DMS79 (cell line): ENCODE measurements around the gene RAX2.
"Not testable (repeated sequence)": the region's sequence is repeated elsewhere in the genome, so short reads cannot be mapped to it uniquely, and the experiment has no call there.

Source experiments
- DNase-seq: peaks from one replicate; lab custom pipeline; 2025; lab: John Stamatoyannopoulos, UW

The RAX2 gene

GRCh38 chr19:3778104-3778867 is 6.3 kb upstream of the RAX2 start:
- DNase-seq, result no peak

- DNase-seq, result no peak
Measured at GRCh38 chr19:3776479-3777040, 4.5 kb upstream of the RAX2 start.

GRCh38 chr19:3775831-3776230 is 3.8 kb upstream of the RAX2 start:
- no peak for DNase-seq

DNA sequence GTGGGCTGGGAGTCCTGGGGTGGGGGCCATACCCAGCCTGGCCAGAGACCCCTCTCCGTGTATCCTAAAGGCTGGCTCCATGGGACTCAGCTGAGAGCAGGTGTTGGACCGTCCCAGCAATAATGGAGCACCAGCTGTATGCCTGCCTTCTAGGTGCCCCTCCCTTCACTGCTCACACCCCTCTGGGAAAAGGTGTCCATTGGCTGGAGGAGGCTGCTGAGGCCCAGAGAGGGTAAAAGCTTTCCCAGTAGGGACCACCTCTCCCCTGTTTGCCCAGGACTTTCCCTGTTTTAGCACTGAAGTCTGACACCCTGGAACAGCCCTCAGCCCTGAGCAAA is 3.3 kb upstream of the RAX2 start:
- no peak for DNase-seq

DNA sequence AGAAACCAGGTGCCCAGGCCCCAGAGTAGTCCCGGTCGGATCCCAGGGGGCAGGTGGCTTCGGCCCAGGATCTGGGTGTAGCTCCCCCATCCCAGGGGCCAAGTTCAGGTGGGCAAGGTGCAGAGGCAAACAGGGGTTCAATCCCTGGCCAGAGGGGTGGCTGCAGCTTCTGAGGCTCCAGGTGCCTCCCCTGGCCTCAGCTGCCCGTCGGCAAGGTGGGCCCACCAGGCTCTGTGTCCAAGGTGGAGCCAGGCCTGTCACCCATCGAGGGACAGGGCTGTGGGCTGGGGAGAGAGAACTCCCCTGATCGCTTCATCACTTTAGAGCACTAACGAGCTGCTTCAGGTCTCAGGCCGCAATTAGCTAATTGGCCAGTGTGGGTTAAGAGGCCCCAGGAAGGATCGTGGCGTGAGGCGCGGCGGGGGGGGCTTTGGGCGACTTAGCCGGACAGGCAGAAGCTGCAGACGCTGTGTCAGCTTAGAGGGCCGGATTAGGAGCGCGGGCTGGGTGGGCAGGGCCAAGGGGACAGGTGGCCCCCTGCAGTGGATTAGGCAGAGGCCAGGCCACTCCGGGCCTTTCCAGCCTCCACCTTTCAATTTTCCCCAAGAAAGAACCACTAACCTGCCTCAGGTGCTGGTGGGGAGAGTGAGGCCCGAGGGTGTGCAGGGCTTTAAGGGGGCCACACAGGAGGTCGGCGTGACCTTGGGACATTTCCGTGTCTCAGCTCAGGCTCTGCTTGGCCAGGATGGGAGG is 2.8 kb upstream of the RAX2 start:
- DNase-seq, result no peak

- no peak for DNase-seq
Measured at GRCh38 chr19:3773814-3774515, 1.9 kb upstream of the RAX2 start.

GRCh38 chr19:3771000-3771905 is 775 bp downstream of the RAX2 start:
- DNase-seq, result no peak

DNA sequence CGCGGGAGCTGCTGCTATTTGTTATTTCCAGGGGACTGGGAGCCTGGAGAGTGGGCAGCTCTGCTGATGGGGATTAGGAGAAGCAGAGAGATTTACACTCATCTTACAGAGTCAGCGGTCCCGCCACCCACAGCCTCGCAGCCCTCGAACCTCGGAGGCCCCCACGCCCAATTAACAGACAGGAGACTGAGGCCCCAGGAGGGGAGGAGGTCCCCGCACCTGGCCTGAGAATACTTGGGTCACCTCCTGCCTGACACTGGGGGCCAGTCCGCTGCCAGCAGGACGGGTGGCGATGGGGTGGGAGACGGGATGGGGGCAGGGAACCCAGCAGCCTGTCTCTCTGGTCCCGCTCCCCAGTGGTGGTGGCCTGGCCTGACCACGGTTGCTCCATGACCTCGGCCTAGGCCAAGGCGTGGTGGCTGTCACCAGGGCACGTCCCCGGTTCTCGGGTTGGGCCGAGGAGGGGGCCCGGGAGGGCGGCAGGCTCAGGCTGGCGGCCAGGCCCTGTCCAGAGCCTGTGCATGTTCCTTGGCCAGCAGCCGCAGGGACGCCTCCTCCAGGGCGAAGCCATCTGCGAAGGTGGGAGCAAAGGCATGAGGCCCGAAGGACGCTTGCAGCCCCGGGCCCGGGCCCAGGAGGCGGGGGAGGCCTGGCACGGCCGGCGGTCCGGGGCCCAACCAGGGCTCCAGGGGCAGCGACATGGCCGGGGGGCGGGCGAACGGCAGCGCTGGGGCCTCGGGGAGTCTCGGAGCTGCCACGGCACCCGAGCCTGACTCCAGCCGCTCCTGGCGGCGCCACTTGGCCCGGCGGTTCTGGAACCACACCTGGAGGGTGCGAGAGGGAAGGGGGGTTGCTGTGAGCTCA is 1.7 kb downstream of the RAX2 start:
- DNase-seq, result no peak

DNA sequence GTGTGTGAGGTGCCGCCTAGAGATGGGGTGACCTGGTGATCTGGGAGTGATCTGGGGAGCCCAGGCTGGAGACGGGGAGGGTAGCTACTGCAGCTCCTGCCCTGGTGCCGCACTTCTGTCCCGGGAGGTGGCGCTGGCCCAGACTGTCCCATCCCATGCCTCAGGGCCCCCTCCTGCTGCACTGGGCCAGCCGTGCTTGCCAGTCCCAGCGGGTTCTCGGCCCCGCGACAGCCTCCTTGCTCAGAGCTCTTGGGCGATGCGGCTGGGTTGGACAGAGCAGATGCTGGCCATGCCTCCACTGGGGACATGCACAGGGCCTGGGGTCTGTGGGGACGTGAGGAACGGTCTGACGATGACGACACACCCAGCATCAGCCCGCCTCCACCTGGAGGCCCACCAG is 2.5 kb downstream of the RAX2 start:
- DNase-seq, result no peak

DNA sequence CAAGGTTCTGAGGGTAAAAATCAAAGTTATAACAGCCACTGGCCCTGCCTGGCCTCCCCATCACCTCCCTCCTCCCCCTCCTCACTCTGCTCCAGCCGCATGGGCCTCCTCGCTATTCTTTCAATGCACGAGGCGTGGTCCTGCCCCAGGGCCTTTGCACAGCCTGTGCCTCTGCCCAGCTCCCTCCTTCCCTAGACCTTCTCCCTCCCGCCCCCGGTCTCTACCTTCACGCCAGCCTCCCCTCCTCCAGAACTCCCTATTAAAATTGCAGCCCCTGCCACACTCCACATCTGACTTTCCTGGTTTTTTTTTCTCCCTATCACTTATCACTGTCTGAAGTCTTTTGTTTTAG is 3.3 kb downstream of the RAX2 start:
- no peak for DNase-seq

DNA sequence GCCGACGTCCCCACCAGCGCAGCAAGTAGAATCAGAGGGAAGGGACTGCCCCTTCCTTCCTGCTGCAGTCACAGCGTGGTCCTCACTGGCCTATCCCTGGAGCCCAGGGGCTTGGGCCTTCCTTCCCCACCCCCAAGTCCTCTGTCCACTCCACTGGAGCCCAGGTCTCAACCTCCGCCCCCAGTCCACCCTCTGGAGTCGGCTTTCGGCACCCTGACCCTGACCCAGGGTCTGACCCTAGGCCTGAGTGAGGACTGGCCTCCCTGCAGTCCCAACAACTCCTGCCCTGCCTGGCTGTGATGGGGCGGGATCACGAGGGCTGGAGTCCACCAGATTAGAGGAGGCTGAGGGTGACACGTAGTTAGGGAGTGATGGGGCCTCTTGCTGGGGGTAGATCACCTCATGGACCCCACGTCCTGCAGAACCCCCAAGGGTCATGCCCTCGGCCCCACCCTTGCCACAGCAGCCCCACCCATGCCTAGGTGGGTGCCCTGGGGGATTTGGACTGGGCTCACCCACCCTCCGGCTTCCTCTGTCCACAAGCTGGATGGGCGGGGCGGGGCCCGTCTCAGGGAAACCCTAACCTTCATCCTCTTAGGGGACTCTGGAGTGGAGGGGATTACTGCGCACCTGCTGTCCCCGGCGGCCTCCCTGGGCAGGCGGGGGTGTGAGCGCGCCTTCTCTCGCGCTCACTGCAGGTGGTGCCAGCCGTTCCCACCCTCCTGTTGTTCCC is 3.8 kb downstream of the RAX2 start:
- no peak for DNase-seq

- DNase-seq, result no peak
Measured at GRCh38 chr19:3767050-3767449, 5.0 kb downstream of the RAX2 start.

DNA sequence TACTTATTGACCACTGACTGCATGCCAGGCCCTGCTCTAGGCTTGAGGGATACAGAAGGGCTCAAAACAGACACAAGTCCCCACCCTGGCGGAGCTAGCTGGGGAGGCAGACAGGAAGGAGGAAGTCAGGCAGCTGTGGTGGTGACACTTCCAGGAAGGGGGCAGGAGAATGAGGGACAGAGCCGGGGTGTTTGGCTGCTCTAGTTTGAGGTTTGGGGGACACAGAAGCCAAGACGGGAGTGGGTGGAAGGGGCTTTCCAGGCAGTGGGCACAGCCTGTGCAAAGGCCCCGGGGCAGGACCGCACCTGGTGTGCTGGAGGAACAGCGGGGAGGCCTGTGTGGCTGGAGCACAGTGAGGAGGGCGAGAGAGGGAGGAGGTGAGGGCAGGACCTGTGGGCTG is 5.5 kb downstream of the RAX2 start:
- DNase-seq, result no peak

- not testable (repeated sequence) for DNase-seq
Measured at GRCh38 chr19:3765757-3766156, 6.3 kb downstream of the RAX2 start.

DNA sequence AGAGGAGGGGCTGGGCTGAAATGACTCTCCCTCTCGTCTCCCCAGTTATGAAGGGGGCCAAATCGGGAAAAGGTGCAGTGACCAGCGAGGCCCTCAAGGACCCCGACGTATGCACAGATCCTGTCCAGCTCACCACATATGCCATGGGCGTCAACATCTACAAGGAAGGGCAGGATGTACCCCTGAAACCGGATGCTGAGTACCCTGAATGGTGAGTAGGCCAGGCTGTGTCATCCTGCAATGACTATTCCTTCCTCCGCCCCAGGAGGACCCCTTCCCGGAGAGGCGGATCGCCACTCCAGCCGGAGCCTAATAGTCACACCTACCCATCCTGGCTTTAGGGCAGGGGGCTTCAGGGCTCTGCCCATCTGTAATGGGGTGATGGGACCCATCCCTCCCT is 6.9 kb downstream of the RAX2 start:
- no peak for DNase-seq

DNA sequence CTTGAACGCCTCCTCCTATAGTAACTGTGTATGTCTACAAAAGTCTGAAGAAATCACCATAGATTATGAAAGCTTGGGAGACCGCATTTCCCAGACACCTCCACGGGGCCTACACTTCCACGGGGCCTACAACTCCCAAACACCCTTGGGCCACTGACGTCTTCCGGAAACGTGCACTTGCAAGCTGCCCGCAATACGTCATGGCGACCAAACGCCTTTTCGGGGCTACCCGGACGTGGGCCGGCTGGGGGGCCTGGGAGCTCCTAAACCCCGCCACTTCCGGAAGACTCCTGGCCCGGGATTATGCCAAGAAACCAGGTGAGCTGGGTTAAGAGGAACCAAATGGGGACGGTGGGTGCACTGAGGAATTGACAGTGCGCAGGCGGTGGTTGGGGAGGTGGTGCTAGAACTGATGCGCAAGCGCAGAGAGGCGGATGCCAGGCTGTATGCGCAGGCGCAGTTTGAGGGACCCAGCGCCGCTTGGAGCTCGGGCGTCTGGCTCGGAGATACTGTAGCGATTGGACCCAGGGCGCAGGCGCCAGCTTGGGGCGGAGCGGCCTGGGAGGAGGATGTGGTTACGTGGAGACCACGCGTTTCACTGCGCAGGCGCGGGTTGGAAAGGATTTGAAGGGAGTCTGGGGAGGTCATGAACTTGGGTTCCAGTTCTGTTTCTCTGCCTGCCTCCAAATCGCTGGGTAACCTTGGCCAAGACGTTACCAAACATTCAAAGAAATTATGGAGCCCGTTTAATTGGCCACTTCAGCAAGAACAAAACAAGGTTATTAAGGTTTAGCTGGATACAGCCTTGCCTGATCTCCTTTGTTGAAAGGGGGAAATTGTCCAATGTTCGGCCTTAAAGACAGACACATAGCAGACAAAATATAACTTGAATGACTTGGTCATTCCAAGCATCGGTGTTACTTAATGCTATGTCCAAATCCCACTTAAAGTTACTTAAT is 9.2 kb downstream of the RAX2 start, which contains the start of gene MRPL54:
TSS of gene MRPL54 (plus strand) at position 182 of the 959 bp plus-strand sequence. CDS start at position 201, 19 bp downstream.
- peak; percentile 98 for DNase-seq

DNA sequence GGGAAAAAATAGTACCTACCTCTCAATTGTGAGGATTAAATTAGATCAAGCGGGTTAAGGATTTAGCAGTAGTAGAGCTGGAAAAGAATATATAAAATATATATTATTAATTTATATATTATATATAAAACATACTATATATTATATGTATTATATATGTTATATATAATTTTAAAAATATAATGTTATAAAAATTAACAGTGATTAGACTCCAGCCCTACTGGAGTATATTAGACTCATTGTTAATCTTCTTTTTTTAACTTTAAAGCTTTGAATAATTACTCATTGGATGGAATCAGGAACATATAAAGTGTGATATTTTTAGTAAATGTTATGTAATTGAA is 9.9 kb downstream of the RAX2 start:
- no peak for DNase-seq

GRCh38 chr19:3761382-3762129 is 10.5 kb downstream of the RAX2 start, which contains the start of gene APBA3:
APBA3 (minus strand) TSS chr19:3761692; CDS start chr19:3760264, 1,428 bp downstream.
- DNase-seq, result peak; percentile 85
